Stimulated activated memory B cell treated with anti-CD40 and anti-IgM and Interleukin-4, amounts not matched to agents 10 μg/mL and 1 μg/mL and 100 μg/mL, for 72 hours (primary cell): ENCODE data around the gene DYRK2.

Experiments
- ATAC-seq: fragments of 150-1000 bp; cut with Tn5 transposase; 2 replicates; pipeline ENCODE4 v1.10.0; 2021
- H3K27ac Mint-ChIP-seq: one replicate; pipeline ENCODE4 v1.8.0; 2022; ENCODE audit warnings: mild to moderate bottlenecking, mixed read lengths
- H3K27me3 Mint-ChIP-seq: one replicate; pipeline ENCODE4 v1.8.0; 2022; ENCODE audit warnings: mixed read lengths
- H3K36me3 Mint-ChIP-seq: one replicate; pipeline ENCODE4 v1.8.0; 2022; ENCODE audit warnings: mixed read lengths
- H3K4me1 Mint-ChIP-seq: one replicate; pipeline ENCODE4 v1.8.0; 2022; ENCODE audit warnings: mixed read lengths
- H3K4me3 Mint-ChIP-seq: one replicate; pipeline ENCODE4 v1.8.0; 2022; ENCODE audit warnings: mild to moderate bottlenecking, moderate library complexity, mixed read lengths
- H3K9me3 Mint-ChIP-seq: one replicate; pipeline ENCODE4 v1.8.0; 2022; ENCODE audit warnings: mixed read lengths

Gene DYRK2

DNA sequence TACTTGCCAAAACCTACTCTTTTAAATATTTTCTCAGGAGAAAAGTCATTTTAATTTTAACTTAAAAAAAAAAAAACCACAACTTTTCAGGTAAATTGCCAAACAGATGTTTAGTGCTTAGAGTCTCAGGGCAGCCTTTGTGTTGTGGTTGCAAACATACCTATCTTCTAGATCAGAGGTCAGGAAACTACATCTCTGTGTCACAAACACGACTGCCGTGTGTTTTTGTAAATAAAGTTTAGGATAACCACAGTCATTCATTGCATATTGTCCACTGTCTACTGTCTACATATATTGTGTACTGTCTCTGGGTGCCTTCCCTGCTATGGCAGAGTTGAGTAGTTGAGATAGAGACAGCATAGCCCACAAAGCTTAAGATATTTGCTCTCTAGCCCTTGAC lies 48.9 kb downstream of the DYRK2 start:
- no peak for ATAC-seq
- Mint-ChIP-seq H3K4me1 (peaks cover 45% of the 10 kb centered on the region), H3K27ac (peak overlapping the region; percentile 70)

DNA sequence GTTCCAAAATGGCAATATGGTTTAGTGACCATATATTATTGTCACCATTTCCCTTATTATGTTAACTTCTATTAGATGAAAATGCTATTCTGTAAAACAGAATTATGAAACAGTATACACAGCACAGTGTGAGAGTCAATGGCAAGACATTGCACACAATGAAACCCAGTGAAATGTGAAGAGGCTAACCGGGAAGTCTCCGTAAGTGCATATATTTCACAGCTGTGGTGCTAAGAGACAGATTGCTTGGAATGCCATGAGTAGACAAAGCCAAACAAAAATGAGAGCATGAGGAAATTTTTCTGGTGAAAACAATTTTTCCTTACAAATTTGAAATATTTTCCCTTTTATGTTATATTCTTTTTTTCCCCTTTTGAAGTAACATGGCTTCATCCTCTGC lies 49.4 kb downstream of the DYRK2 start:
- H3K27me3 Mint-ChIP-seq: no peaks in the 10 kb centered on the region
- peak overlapping the region; percentile 70 for H3K27ac Mint-ChIP-seq
- H3K4me1 Mint-ChIP-seq: peaks cover 43% of the 10 kb centered on the region
- ATAC-seq: no peak
- H3K36me3 Mint-ChIP-seq: no peaks in the 10 kb centered on the region
- H3K9me3 Mint-ChIP-seq: peaks cover 2% of the 10 kb centered on the region
- no peak overlapping the region for H3K4me3 Mint-ChIP-seq

More for the DNA sequence above, 48.9 kb downstream of the DYRK2 start:
- H3K36me3 Mint-ChIP-seq: no peaks in the 10 kb centered on the region
- no peak overlapping the region for H3K4me3 Mint-ChIP-seq
- H3K9me3 Mint-ChIP-seq: peaks cover 2% of the 10 kb centered on the region
- no peaks in the 10 kb centered on the region for H3K27me3 Mint-ChIP-seq

DNA sequence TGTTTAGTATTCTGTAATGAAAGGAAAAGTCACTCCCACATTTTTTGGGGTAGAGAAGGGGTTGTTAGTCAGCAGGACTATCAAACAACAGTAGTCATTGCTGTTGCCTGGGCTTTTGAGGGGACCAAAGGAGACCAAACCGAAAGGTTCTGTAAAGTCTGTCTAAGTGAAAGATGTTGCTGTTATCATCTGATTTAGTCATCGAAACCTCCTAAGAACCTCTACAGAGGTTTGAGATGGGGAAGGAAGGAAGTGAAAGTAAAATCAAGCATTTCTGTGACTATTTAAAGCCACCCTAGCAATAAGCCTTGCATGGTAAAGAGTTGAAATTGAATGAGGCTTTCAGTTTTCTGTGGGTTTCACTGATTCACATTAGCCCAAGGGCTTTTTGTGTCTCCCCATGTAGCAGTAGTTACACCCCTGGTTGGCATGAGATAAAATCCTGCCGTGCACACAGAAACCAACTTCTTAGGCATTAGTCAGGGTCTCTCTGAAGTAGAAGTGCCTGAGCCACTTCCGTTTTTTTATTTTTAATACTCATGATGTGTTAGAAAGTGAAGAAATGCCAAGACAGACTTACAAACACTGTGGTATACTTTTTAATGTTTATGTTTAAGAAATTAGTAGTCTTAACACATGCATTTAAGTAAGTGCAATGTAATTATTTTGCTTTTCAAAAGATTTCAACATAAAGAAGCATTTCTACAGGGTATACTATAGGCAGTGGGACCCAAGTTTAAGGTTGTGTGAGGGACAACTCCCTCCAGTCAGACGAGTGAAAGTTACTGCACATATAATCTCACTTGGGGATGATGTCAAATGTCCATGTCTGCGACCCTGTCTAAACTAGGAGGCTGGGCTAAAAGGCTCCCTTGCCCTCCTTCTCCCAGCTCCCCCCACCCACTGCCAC lies 50.4 kb downstream of the DYRK2 start:
- peak; percentile 97 for ATAC-seq
- H3K27me3 Mint-ChIP-seq: no peaks in the 10 kb centered on the region
- peak overlapping the region; percentile 70 for H3K27ac Mint-ChIP-seq
- peak overlapping the region; percentile 55 for H3K4me3 Mint-ChIP-seq
- H3K36me3 Mint-ChIP-seq: no peaks in the 10 kb centered on the region
- H3K9me3 Mint-ChIP-seq: no peaks in the 10 kb centered on the region
- H3K4me1 Mint-ChIP-seq: peaks cover 33% of the 10 kb centered on the region

DNA sequence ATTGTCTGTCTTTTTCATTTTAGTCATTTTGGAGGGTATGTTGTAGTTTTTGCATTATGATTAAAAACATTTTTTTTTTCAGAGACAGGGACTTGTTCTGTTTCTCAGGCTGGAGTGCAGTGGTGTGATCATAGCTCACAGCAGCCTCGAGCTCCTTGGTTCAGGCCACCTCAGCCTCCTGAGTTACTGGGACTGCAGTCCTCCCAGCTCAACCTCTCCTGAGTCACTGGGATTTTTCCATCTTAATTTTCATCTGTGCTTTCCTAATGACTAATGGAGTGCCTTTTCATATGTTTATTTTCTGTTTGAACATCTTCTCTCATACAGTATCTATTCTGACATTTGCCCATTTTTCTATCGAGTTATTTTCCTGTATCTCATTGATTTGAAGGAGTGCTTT lies 52.6 kb downstream of the DYRK2 start:
- H3K27me3 Mint-ChIP-seq: no peaks in the 10 kb centered on the region
- no peaks in the 10 kb centered on the region for H3K36me3 Mint-ChIP-seq
- H3K9me3 Mint-ChIP-seq: no peaks in the 10 kb centered on the region
- no peak for ATAC-seq
- H3K4me1 Mint-ChIP-seq: peaks cover 40% of the 10 kb centered on the region
- no peak overlapping the region for H3K4me3 Mint-ChIP-seq
- H3K27ac Mint-ChIP-seq: peak overlapping the region; percentile 7

DNA sequence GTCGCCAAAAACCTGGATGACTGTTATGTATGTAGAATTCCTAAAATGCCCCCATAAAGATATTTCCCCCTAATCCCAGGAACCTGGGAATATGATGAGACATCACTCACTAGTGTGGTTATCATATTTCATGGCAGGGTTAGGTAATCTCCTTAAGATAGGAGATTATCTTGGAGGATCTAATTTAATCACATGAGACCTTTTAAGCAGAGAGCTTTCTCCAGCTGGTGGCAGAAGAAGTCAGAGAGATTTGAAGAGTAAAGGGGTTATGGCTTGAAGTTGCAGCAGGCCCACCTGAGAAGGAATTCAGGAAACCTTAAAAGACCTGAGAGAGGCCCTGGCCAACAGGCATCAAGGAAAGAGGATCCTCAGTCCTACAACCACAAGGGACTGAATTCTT lies 53.6 kb downstream of the DYRK2 start:
- Mint-ChIP-seq H3K4me1 (peaks cover 40% of the 10 kb centered on the region), H3K36me3 (no peaks in the 10 kb centered on the region), H3K9me3 (no peaks in the 10 kb centered on the region), H3K27ac (peak overlapping the region; percentile 7), H3K27me3 (no peaks in the 10 kb centered on the region), H3K4me3 (no peak overlapping the region)
- no peak for ATAC-seq

DNA sequence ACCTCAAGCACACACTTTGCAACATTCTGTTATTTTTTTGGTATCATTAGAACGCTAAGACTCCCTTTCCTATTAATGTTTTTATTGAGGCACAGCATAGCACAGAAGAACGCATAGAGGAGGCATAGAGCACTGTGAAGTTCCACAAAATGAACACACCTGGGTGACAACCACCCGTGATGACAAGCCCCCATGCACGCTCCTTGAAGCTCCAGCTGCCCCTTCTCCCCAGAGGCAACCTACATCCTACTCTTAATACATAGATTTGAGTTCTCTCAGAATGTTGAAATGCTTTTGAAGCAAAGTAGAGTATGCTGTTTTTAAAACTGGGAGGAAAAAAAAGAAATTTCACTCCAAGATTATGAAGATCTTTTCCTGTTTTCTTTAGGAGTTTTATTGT lies 55.5 kb downstream of the DYRK2 start:
- no peaks in the 10 kb centered on the region for H3K36me3 Mint-ChIP-seq
- ATAC-seq: no peak
- H3K4me1 Mint-ChIP-seq: peaks cover 26% of the 10 kb centered on the region
- no peaks in the 10 kb centered on the region for H3K27me3 Mint-ChIP-seq
- H3K4me3 Mint-ChIP-seq: no peak overlapping the region
- H3K27ac Mint-ChIP-seq: peak overlapping the region; percentile 31
- H3K9me3 Mint-ChIP-seq: no peaks in the 10 kb centered on the region

DNA sequence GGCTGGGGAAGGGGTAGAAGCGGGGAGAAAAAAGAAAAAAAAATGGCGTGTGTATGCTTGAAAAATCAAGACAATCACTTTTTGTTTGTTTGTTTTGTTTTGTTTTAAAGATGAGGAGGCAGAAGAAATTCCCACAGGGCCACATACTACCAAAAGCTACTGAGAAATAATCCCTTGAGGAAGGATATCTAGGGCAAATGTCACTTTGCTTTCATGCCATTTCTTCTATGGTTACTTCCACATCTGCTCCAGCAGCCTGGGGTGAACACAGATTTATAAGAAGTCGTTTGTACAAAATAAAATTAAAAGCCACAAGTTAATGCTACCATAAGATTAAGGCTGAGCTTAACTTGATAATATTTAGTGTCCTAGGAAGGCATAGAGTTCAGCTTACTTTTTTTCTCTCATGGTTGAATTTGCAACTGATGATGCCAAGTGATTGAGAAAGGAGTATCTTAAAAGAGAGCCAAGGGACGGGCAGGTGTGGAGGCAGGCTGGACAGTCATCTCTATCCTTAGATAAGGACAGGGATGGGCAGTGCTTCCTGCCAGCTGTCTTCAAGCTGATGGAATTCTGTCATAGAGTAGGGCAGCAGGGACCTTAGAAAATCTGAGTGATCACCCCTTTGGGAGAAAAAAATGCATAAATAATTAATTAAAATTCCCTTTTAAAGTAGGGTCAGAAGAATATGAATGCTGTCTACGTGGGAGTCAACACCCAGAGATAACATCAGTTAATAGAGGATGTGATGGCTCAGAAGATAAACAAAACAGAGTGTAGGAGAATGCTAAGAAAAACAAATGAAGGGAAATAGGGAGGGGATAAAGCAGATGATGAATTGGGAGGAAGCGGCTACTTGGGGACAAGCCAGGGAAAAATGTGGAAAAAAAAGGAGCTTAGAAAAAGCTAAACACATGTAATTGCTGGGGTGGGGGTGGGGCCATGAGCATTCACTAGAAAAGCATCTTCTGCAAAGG lies 57.1 kb downstream of the DYRK2 start:
- Mint-ChIP-seq H3K27ac (peak overlapping the region; percentile 31), H3K4me1 (peaks cover 25% of the 10 kb centered on the region), H3K4me3 (no peak overlapping the region), H3K9me3 (no peaks in the 10 kb centered on the region), H3K36me3 (no peaks in the 10 kb centered on the region), H3K27me3 (no peaks in the 10 kb centered on the region)
- no peak for ATAC-seq

DNA sequence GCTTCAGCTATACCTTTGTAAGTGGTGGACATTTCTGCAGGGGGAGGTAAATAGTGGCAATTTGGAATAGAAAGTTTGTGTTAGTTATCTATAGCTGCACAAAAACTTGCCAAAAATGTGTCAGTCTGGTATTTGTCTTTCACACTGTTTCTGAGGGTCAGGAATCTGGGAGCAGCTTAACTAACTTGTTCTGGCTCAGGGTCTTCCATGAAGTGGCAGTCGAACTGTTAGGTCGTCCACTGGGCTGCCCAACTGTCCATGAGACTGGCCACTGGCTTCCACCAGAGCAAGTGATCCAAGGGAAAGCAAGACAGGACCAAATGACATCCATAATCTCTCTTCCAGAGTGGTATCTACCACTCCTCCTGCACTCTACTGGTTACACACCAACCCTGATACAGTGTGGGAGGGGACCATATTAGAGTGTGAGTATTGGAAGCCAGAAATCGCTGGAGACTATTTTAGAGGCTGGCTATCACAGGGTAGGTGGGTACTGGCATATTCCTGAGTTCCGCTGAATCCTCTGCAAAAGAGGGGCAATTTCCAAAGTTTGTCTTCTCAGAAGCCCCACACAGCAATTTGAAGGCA lies 60.9 kb downstream of the DYRK2 start:
- Mint-ChIP-seq H3K4me3 (no peak overlapping the region), H3K27ac (no peak overlapping the region), H3K36me3 (peaks cover 2% of the 10 kb centered on the region), H3K27me3 (no peaks in the 10 kb centered on the region), H3K4me1 (peaks cover 32% of the 10 kb centered on the region), H3K9me3 (no peaks in the 10 kb centered on the region)
- ATAC-seq: no peak

DNA sequence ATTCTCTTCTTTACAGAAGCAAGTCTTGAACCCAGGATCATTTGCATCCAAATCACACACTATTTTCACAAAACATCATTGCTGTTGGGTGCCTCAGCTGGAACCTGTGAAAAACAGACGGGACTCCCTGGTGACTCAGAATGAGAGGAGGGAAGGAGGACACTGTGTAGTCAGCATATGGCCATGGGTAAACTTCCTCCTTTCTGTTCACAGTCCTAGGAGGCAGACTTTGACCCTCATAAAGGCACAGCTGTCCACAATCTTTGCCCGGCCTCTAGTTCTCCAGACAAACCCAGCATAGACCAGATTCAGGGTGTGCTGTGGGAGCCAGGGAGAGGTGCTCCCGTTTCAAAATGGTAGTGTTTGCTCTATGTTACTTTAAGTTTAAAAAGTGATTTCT lies 62.0 kb downstream of the DYRK2 start:
- no peaks in the 10 kb centered on the region for H3K27me3 Mint-ChIP-seq
- H3K36me3 Mint-ChIP-seq: peaks cover 6% of the 10 kb centered on the region
- H3K4me1 Mint-ChIP-seq: peaks cover 26% of the 10 kb centered on the region
- no peak overlapping the region for H3K4me3 Mint-ChIP-seq
- peak overlapping the region; percentile 61 for H3K27ac Mint-ChIP-seq
- H3K9me3 Mint-ChIP-seq: no peaks in the 10 kb centered on the region
- peak; percentile 86 for ATAC-seq

DNA sequence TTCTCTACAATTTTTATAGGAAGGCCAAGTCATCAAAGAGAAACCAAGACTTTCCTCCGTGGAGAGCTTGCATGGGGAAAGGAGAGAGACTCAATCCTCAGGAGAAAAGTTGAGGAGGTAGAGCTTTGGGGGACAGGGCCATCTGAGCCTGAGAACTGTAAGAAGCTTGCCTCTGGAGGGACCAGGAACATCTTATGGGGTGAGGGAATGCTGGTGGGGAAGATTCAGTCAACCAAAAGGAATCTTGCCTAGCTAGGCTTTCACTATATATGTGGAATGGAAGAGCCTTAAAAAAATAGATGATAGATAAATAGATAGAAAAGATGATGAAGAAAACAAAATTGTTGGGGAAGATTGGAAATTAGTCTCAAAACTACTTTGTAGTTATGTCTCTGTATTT lies 63.5 kb downstream of the DYRK2 start:
- Mint-ChIP-seq H3K4me1 (peaks cover 26% of the 10 kb centered on the region), H3K36me3 (peaks cover 6% of the 10 kb centered on the region), H3K4me3 (no peak overlapping the region), H3K9me3 (no peaks in the 10 kb centered on the region), H3K27ac (no peak overlapping the region), H3K27me3 (no peaks in the 10 kb centered on the region)
- ATAC-seq: no peak

DNA sequence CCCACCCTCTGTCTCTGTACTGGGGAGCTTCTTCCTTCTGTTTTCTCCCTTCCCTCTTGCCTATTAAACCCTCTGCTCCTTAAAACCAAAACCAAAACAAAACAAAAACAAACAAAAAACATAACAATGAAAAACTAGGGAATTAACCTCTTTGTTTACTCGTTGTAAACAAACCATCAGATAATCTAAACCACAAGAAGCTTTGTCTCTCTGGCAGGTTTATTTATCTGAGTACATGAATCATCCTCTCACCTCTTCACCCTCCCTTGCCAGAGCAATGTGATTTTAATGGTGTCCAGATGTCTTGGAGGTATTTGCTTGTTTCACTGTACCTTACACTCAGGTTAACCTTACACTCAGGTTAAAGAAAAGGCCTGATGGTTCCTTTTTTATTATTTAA lies 66.1 kb downstream of the DYRK2 start:
- Mint-ChIP-seq H3K4me1 (peaks cover 26% of the 10 kb centered on the region), H3K9me3 (no peaks in the 10 kb centered on the region), H3K4me3 (no peak overlapping the region), H3K36me3 (peaks cover 6% of the 10 kb centered on the region), H3K27ac (peak overlapping the region; percentile 45), H3K27me3 (no peaks in the 10 kb centered on the region)
- ATAC-seq: no peak
